GM18861 (cell line): ENCODE data around the gene DNPEP.
A peak's percentile ranks its signal among the peaks of the same experiment; 100 is the strongest.

ENCODE experiments used
- ATAC-seq: cut with Tn5 transposase; IDR thresholded peaks from one replicate; pipeline ENCODE4 v1.9.1; 2021; ENCODE audit not compliant: unreplicated experiment

Gene DNPEP

GRCh38 chr2:219368690-219369191 is 19.0 kb downstream of the DNPEP start:
- no peak for ATAC-seq

GRCh38 chr2:219362524-219363164 is 25.1 kb downstream of the DNPEP start:
- peak; percentile 64 for ATAC-seq

GRCh38 chr2:219362072-219362471 is 25.6 kb downstream of the DNPEP start:
- no peak for ATAC-seq

- ATAC-seq = no peak
Measured at GRCh38 chr2:219358170-219359075, 29.3 kb downstream of the DNPEP start.

GRCh38 chr2:219356834-219357233 is 30.9 kb downstream of the DNPEP start:
- no peak for ATAC-seq

GRCh38 chr2:219354582-219354981 is 33.1 kb downstream of the DNPEP start:
- ATAC-seq = no peak

- ATAC-seq = no peak
Measured at GRCh38 chr2:219353129-219353528, 34.6 kb downstream of the DNPEP start.

GRCh38 chr2:219352448-219353023 is 35.2 kb downstream of the DNPEP start:
- no peak for ATAC-seq

- no peak for ATAC-seq
Measured at GRCh38 chr2:219350710-219351221, 36.9 kb downstream of the DNPEP start.

- ATAC-seq = no peak
Measured at GRCh38 chr2:219350215-219350614, 37.5 kb downstream of the DNPEP start.

- ATAC-seq = no peak
Measured at GRCh38 chr2:219344751-219345430, 42.8 kb downstream of the DNPEP start.

- no peak for ATAC-seq
Measured at GRCh38 chr2:219335373-219335786, 52.3 kb downstream of the DNPEP start.

GRCh38 chr2:219334076-219334475 is 53.6 kb downstream of the DNPEP start:
- no peak for ATAC-seq

- ATAC-seq = no peak
Measured at GRCh38 chr2:219332542-219332941, 55.2 kb downstream of the DNPEP start, which contains the start of gene RESP18. Gene RESP18, minus strand, starts transcription at chr2:219332744.

- no peak for ATAC-seq
Measured at GRCh38 chr2:219331560-219332213, 56.0 kb downstream of the DNPEP start.

GRCh38 chr2:219327719-219328118 is 60.0 kb downstream of the DNPEP start:
- ATAC-seq = no peak

GRCh38 chr2:219325657-219326315 is 61.9 kb downstream of the DNPEP start:
- no peak for ATAC-seq

- no peak for ATAC-seq
Measured at GRCh38 chr2:219325136-219325535, 62.6 kb downstream of the DNPEP start.

- no peak for ATAC-seq
Measured at GRCh38 chr2:219323434-219323833, 64.3 kb downstream of the DNPEP start.
